Uterus (tissue), 2 donors: ENCODE measurements around the gene HLCS.

Source experiments
- POLR2A ChIP-seq, 2 donors: fragments of 450-650 bp; IDR thresholded peaks; one replicate each; pipeline ENCODE4 v1.6.1; 2016; ENCODE audit warnings: antibody characterized with exemption in 2 of 2, mild to moderate bottlenecking in 1 of 2, moderate library complexity in 1 of 2
- TF ChIP-seq, protein P1 (sequence below), 4 experiments: fragments of 200-600 bp in 2 of 4; fragments of 450-650 bp in 2 of 4; sonication (generic) in 2 of 4; IDR thresholded peaks; one replicate each; pipeline ENCODE4 v1.5.1; 2016 to 2019; ENCODE audit warnings: antibody characterized with exemption in 4 of 4, mild to moderate bottlenecking in 2 of 4, moderate library complexity in 1 of 4

GRCh38 chr21:36877741-36878140 lies 88.7 kb downstream of the HLCS start:
- TF ChIP-seq POLR2A (IDR thresholded peaks at IDR 0.05), result no peak
- TF ChIP-seq, protein P1, sequence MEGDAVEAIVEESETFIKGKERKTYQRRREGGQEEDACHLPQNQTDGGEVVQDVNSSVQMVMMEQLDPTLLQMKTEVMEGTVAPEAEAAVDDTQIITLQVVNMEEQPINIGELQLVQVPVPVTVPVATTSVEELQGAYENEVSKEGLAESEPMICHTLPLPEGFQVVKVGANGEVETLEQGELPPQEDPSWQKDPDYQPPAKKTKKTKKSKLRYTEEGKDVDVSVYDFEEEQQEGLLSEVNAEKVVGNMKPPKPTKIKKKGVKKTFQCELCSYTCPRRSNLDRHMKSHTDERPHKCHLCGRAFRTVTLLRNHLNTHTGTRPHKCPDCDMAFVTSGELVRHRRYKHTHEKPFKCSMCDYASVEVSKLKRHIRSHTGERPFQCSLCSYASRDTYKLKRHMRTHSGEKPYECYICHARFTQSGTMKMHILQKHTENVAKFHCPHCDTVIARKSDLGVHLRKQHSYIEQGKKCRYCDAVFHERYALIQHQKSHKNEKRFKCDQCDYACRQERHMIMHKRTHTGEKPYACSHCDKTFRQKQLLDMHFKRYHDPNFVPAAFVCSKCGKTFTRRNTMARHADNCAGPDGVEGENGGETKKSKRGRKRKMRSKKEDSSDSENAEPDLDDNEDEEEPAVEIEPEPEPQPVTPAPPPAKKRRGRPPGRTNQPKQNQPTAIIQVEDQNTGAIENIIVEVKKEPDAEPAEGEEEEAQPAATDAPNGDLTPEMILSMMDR (IDR thresholded peaks at IDR 0.05), result no peak
